ENCODE measurements around the gene OVOL1.

OVOL1 gene

GRCh38 chr11:65793144-65793581 lies 6.3 kb downstream of the OVOL1 start:
- FAIRE-seq, result no peak

- FAIRE-seq, result no peak
These were observed 7.0 kb downstream of the OVOL1 start for GRCh38 chr11:65793625-65794400.

- FAIRE-seq, result no peak
These were observed 8.0 kb downstream of the OVOL1 start for GRCh38 chr11:65794570-65795510.

GRCh38 chr11:65796726-65797601 lies 10.1 kb downstream of the OVOL1 start:
- no peak for FAIRE-seq

- no peak for FAIRE-seq
These were observed 10.8 kb downstream of the OVOL1 start for GRCh38 chr11:65797711-65798110.

- no peak for FAIRE-seq
These were observed 12.0 kb downstream of the OVOL1 start for GRCh38 chr11:65798882-65799281.

- FAIRE-seq, result no peak
These were observed 14.5 kb downstream of the OVOL1 start for GRCh38 chr11:65801153-65801987.

- no peak for FAIRE-seq
These were observed 16.0 kb downstream of the OVOL1 start for GRCh38 chr11:65802841-65803240.

- FAIRE-seq, result no peak
These were observed 17.1 kb downstream of the OVOL1 start for GRCh38 chr11:65803797-65804492.

- no peak for FAIRE-seq
These were observed 20.1 kb downstream of the OVOL1 start for GRCh38 chr11:65806979-65807378.

- no peak for FAIRE-seq
These were observed 22.0 kb downstream of the OVOL1 start for GRCh38 chr11:65808744-65809341.

GRCh38 chr11:65809496-65809895 lies 22.6 kb downstream of the OVOL1 start:
- FAIRE-seq, result no peak

- FAIRE-seq, result no peak
These were observed 23.4 kb downstream of the OVOL1 start for GRCh38 chr11:65810046-65810868.

GRCh38 chr11:65811764-65812475 lies 25.1 kb downstream of the OVOL1 start:
- FAIRE-seq, result no peak

- no peak for FAIRE-seq
These were observed 27.5 kb downstream of the OVOL1 start for GRCh38 chr11:65814131-65814985.

GRCh38 chr11:65814986-65815565 lies 28.2 kb downstream of the OVOL1 start:
- no peak for FAIRE-seq

- FAIRE-seq, result no peak
These were observed 29.8 kb downstream of the OVOL1 start for GRCh38 chr11:65816696-65817095.

Data from TTC549 (cell line).